Neural crest cell (in vitro differentiated cells): ENCODE measurements around the gene GSX1. TPM values are rescaled to one million over a fixed set of nuclear protein-coding genes. Genes with fewer than 3 reads are reported as not detected.
A peak's percentile ranks its signal among the peaks of the same experiment; 100 is the strongest.

Experiments
- DNase-seq: peaks from one replicate; pipeline ENCODE4 v3.0.0; 2021; ENCODE audit warnings: low read depth, mixed read lengths, low spot score
- H3K27ac Mint-ChIP-seq: one replicate; pipeline ENCODE4 v1.8.0; 2021; ENCODE audit warnings: mild to moderate bottlenecking, mixed read lengths; ENCODE audit not compliant: unreplicated experiment
- H3K27me3 Mint-ChIP-seq: 2 replicates; pipeline ENCODE4 v1.8.0; 2021; ENCODE audit warnings: low read depth, mild to moderate bottlenecking, mixed read lengths
- H3K36me3 Mint-ChIP-seq: 2 replicates; pipeline ENCODE4 v1.8.0; 2021; ENCODE audit warnings: low read depth, mild to moderate bottlenecking, mixed read lengths
- H3K4me1 Mint-ChIP-seq: 2 replicates; pipeline ENCODE4 v1.8.0; 2021; ENCODE audit warnings: mixed read lengths
- H3K4me3 Mint-ChIP-seq: one replicate; pipeline ENCODE4 v1.8.0; 2021; ENCODE audit warnings: mild to moderate bottlenecking, mixed read lengths
- H3K9me3 Mint-ChIP-seq: 2 replicates; pipeline ENCODE4 v1.8.0; 2021; ENCODE audit warnings: mixed read lengths
- CTCF ChIP-seq: fragments of 200-600 bp; sonication (generic); conservative IDR thresholded peaks from 2 replicates; pipeline ENCODE4 v1.5.0; 2021; ENCODE audit warnings: antibody characterized with exemption, mild to moderate bottlenecking
- total RNA-seq: library from RNA; stranded (reverse); gene quantifications from 2 replicates; pipeline ENCODE4 v1.2.1, GENCODE V29; 2021

Gene GSX1
- total RNA-seq, 1 donor from 2014 or later, result 11.4 TPM

- no peak for TF ChIP-seq CTCF
- Mint-ChIP-seq H3K36me3 (no peaks in the 10 kb centered on the region), H3K4me3 (no peak overlapping the region), H3K27me3 (peaks cover 97% of the 10 kb centered on the region), H3K27ac (no peak overlapping the region), H3K4me1 (peaks cover 38% of the 10 kb centered on the region), H3K9me3 (no peaks in the 10 kb centered on the region)
- DNase-seq, result no peak
Measured at GRCh38 chr13:27821566-27821965, 29.3 kb downstream of the GSX1 start.

GRCh38 chr13:27822258-27822872, 30.1 kb downstream of the GSX1 start:
- Mint-ChIP-seq H3K27ac (no peak overlapping the region), H3K27me3 (peaks cover 97% of the 10 kb centered on the region), H3K4me3 (no peak overlapping the region), H3K9me3 (no peaks in the 10 kb centered on the region), H3K4me1 (peaks cover 38% of the 10 kb centered on the region), H3K36me3 (no peaks in the 10 kb centered on the region)
- DNase-seq, result no peak
- no peak for TF ChIP-seq CTCF

GRCh38 chr13:27822873-27823311, 30.6 kb downstream of the GSX1 start:
- no peak for DNase-seq
- Mint-ChIP-seq H3K27me3 (peaks cover 98% of the 10 kb centered on the region), H3K36me3 (no peaks in the 10 kb centered on the region), H3K4me1 (peaks cover 38% of the 10 kb centered on the region), H3K27ac (no peak overlapping the region), H3K4me3 (no peak overlapping the region), H3K9me3 (no peaks in the 10 kb centered on the region)
- TF ChIP-seq CTCF, result no peak

- TF ChIP-seq CTCF, result no peak
- H3K4me1 Mint-ChIP-seq, result peaks cover 38% of the 10 kb centered on the region
- DNase-seq, result no peak
- H3K27ac Mint-ChIP-seq, result no peak overlapping the region
- no peaks in the 10 kb centered on the region for H3K36me3 Mint-ChIP-seq
- H3K9me3 Mint-ChIP-seq, result no peaks in the 10 kb centered on the region
- H3K4me3 Mint-ChIP-seq, result no peak overlapping the region
- H3K27me3 Mint-ChIP-seq, result peaks cover 99% of the 10 kb centered on the region
Measured at GRCh38 chr13:27824121-27824520, 31.8 kb downstream of the GSX1 start.

- H3K36me3 Mint-ChIP-seq, result no peaks in the 10 kb centered on the region
- TF ChIP-seq CTCF, result no peak
- peaks cover 99% of the 10 kb centered on the region for H3K27me3 Mint-ChIP-seq
- peaks cover 37% of the 10 kb centered on the region for H3K4me1 Mint-ChIP-seq
- H3K9me3 Mint-ChIP-seq, result no peaks in the 10 kb centered on the region
- H3K4me3 Mint-ChIP-seq, result no peak overlapping the region
- peak; percentile 33 for DNase-seq
- no peak overlapping the region for H3K27ac Mint-ChIP-seq
Measured at GRCh38 chr13:27825072-27825471, 32.8 kb downstream of the GSX1 start.
